WTC11 (cell line): ENCODE data around the gene TGM1.

Experiments used
- GTF2I ChIP-seq: fragments of 250-450 bp; sonication (Bioruptor Pico); conservative IDR thresholded peaks from 2 replicates; pipeline ENCODE4 v1.4.0; 2021; ENCODE audit warnings: mild to moderate bottlenecking
- IRF2 ChIP-seq: sonication (generic); formaldehyde crosslinking; IDR thresholded peaks from 2 replicates; pipeline ENCODE4 v1.8.0; 2022; ENCODE audit warnings: low read depth, missing genetic modification reagents, borderline replicate concordance
- MYBL2 ChIP-seq: sonication (generic); formaldehyde crosslinking; IDR thresholded peaks from 2 replicates; pipeline ENCODE4 v1.8.1; 2023; ENCODE audit warnings: mild to moderate bottlenecking, moderate library complexity, missing genetic modification reagents
- NR1H2 ChIP-seq: sonication (generic); formaldehyde crosslinking; IDR thresholded peaks from 2 replicates; pipeline ENCODE4 v1.9.0; 2021; ENCODE audit warnings: mild to moderate bottlenecking, moderate library complexity, missing genetic modification reagents
- TP53 ChIP-seq: sonication (generic); formaldehyde crosslinking; IDR thresholded peaks from 2 replicates; pipeline ENCODE4 v1.8.1; 2023; ENCODE audit warnings: mild to moderate bottlenecking, missing genetic modification reagents
- USF2 ChIP-seq: sonication (generic); formaldehyde crosslinking; IDR thresholded peaks from 2 replicates; pipeline ENCODE4 v1.8.1; 2023; ENCODE audit warnings: mild to moderate bottlenecking, missing genetic modification reagents, moderate library complexity
- ZBTB21 ChIP-seq: sonication (generic); formaldehyde crosslinking; IDR thresholded peaks from 2 replicates; pipeline ENCODE4 v1.8.1; 2023; ENCODE audit warnings: mild to moderate bottlenecking, missing genetic modification reagents, borderline replicate concordance
- ZNF121 ChIP-seq: sonication (generic); formaldehyde crosslinking; IDR thresholded peaks from 2 replicates; pipeline ENCODE4 v1.8.0; 2023; ENCODE audit warnings: missing genetic modification reagents
- TF ChIP-seq, protein P1 (sequence below): fragments of 200-600 bp; IDR thresholded peaks from 2 replicates; pipeline ENCODE4 v1.8.0; 2022; ENCODE audit warnings: antibody characterized with exemption

DNA sequence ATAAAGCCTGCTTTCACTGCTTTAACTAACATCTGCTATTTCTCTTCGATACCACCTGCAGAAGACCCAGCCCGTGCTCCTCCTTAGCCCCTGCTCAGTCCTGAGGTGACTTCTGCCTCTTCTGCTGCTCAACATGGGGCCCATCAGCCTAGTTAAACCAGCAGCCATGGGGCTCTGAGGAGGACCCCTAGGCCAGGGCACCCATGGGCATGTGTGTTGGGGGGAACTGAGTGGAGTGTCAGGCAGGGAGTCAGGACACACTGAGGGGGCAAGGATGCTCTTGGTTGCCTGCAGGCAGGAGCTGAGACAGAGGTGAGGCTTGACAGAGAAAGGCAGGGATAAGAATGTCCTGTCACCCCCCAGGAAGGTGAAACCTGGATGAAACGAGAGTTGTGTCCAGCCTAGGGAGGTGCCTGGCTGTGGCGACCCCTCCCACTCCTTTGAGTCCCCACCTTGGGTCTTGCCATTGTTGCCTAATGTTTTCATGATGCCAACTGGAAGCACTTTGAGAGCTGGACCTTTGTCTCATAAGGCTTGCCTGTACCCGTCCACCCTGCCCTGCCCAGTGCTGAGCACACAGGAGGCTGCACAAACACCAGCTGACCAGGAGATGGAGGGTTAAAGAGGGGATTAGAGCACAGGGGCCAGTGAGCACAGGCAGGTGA, 21.0 kb upstream of the TGM1 start:
- no peak for TF ChIP-seq ZBTB21 (CRISPR knock-in tag)
- no peak for TF ChIP-seq MYBL2
- TF ChIP-seq TP53 = no peak
- TF ChIP-seq ZNF121 (CRISPR knock-in tag) = no peak
- TF ChIP-seq USF2 = no peak
- TF ChIP-seq, protein P1, sequence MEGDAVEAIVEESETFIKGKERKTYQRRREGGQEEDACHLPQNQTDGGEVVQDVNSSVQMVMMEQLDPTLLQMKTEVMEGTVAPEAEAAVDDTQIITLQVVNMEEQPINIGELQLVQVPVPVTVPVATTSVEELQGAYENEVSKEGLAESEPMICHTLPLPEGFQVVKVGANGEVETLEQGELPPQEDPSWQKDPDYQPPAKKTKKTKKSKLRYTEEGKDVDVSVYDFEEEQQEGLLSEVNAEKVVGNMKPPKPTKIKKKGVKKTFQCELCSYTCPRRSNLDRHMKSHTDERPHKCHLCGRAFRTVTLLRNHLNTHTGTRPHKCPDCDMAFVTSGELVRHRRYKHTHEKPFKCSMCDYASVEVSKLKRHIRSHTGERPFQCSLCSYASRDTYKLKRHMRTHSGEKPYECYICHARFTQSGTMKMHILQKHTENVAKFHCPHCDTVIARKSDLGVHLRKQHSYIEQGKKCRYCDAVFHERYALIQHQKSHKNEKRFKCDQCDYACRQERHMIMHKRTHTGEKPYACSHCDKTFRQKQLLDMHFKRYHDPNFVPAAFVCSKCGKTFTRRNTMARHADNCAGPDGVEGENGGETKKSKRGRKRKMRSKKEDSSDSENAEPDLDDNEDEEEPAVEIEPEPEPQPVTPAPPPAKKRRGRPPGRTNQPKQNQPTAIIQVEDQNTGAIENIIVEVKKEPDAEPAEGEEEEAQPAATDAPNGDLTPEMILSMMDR = no peak
- no peak for TF ChIP-seq NR1H2 (CRISPR knock-in tag)
- no peak for TF ChIP-seq GTF2I
- no peak for TF ChIP-seq IRF2 (CRISPR knock-in tag)
